GF-D8 (cell line): ENCODE results near the gene MACROD2.
"Not testable (repeated sequence)": the region's sequence is repeated elsewhere in the genome, so short reads cannot be mapped to it uniquely, and the experiment has no call there.

Source experiments
- DNase-seq: peaks from one replicate; lab custom pipeline; 2025; lab: John Stamatoyannopoulos, UW

MACROD2 gene

GRCh38 chr20:14915356-14915755 lies 920.0 kb downstream of the MACROD2 start:
- DNase-seq, result no peak

DNA sequence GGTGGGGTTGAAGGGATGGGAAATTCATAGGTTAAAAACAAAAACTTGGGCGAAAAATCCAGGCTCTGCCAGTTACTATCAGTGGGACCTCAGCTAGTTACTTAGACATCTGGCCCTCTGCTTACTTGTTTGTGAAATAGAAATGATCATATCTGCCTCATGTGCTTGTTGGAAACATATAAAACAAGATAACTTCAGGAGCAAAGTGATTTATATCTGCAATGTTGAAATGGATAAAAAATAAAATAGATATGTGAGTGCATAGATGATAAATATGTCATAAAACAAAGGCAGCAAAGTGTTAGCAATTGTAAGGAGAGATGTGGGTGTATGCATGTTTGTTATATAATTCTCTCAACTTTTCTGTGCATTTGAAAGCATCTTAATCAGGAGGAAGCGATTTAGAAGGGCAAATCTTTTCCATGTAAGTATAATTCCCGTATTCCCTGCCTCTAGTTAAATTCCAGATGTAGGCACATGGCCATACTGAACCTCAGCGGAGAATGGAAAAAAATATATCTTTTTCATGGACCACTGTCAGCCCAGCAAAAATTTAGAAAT lies 921.1 kb downstream of the MACROD2 start:
- DNase-seq, result no peak

- DNase-seq, result no peak
Measured at GRCh38 chr20:14918281-14918680, 923.0 kb downstream of the MACROD2 start.

DNA sequence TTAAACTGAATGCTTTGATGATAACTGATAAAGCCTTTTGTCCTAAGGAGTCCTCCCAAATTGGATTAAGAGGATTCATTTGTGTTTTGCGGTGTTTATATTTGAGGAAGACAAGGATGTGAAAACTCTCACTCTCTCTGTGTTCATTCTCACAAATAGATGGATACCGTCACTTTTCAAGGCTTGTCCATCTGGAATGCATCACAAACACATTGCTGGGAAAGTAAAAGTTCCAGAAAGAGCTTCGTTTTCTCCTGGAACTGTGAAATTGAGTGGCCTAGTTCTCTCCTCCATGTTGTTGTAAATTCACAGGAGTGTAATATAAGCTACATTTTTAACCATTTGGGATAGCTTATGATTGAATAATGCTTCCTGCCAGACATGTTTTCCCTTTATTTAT lies 923.7 kb downstream of the MACROD2 start:
- DNase-seq, result no peak

- no peak for DNase-seq
Measured at GRCh38 chr20:14919501-14920081, 924.3 kb downstream of the MACROD2 start.

DNA sequence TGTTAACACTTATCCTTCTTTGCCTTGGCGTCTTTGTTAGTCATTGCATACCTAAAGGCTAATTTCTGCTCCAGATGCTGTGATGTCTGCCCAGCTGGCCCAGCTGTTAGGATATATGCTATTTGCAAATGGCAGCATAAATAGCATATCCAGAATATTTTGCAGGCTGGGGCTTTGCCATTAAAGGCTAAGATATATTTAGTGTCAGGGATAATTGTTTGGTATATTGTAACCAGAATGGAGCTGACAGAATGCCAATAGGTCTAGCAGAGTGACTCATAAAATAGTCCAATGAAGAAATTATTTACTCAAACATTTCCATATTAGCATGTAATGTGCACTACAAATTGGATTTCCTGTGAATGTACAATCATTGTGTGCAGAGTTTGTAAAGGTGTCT lies 926.2 kb downstream of the MACROD2 start:
- DNase-seq, result no peak

- DNase-seq, result no peak
Measured at GRCh38 chr20:14922503-14923267, 927.4 kb downstream of the MACROD2 start.

DNA sequence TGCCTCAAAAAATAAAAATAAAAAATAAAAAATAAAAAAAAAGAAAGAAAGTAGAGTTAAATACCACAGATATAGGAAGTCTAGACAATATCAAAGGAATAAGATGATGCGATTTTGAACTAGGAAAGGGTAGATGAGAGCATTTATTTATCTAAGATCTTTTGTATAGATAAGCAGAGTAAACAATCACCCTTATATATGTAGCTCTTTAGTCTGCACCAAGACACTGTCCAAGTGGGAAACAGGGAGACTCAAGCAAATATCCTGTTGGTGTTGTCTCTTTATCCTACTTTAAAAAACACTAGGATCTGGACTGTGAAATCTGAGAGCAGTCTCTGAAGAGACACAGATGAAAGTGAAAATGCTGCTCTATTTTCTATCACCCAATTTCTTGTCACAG lies 929.1 kb downstream of the MACROD2 start:
- no peak for DNase-seq

DNA sequence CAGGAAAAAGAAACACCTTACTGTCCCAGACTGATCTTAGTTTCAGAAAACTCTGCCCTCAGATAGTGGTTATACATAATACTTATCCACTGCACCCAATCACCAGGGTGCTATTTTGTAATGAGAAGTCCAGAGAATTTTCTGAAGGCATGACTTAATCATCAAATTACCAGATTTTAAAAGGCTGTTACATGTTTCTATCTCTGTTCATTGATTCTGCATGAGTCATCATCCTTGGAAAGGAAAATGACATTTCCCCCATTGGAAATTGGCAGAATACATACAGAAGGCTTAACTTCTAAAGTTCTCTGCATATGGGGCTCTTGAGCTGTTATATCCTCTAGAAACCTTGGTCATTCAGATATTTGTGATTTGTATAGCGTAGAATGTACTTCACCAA lies 930.0 kb downstream of the MACROD2 start:
- DNase-seq, result no peak

GRCh38 chr20:14926436-14926835 lies 931.1 kb downstream of the MACROD2 start:
- not testable (repeated sequence) for DNase-seq

GRCh38 chr20:14928083-14928482 lies 932.8 kb downstream of the MACROD2 start:
- no peak for DNase-seq

GRCh38 chr20:14929388-14929787 lies 934.1 kb downstream of the MACROD2 start:
- DNase-seq, result no peak

DNA sequence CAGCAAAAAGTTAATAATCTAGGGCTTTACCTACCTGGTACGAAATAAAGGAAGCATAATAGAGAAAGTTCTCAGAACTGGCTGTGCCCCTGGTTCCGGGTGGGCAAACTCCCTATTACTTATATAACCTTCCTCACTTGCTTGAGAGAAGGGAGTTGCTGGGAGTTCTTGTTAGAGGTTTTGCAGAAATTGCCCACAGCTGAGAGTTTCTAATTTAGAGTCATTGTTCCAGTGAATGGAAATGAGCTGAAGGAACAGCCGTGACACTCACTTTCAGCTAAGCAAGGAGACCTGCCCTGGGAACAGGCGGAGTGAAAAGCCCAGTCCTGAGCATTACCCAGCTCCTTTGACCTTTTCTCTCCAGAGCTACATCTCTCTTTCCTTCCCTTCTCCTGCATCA lies 936.7 kb downstream of the MACROD2 start:
- no peak for DNase-seq

DNA sequence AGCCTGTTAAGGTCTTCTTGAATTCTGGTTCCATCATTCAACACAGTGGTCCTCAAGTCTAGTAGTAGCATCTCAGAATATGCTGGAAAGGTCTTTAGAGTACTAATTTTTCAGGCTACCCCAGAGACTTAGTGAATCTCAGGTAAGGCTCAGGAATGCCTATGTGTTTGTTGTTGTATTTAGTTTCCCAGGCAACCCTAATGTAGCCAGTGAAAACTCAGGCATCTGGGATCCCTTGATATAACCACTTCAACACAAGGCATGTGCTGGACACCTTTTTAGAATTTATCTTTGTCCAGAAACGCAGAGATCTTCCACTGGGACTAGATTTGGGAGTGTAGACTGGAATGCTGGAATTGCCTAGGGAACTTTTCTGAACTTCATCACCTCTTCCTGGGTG lies 940.0 kb downstream of the MACROD2 start:
- no peak for DNase-seq

DNA sequence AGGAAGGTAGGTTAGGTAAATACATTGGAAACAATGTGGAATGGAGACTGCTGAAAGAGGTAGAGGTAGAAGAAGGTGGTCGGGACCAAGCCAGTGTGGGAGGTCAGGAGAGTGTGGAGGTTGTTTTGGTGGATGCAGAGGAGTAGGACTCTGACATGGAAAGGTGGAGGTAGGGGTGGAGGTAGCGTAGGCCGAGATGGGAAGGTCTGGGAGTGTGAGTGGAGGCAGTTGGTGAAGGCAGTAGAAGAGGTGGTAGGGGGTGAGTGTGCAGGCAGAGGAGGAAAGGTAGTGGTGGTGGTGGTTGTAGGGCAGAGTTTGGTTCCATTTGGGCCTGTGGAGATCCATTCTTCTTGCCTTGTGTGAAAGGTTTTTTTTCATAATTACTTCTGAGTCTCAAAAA lies 941.7 kb downstream of the MACROD2 start:
- DNase-seq, result no peak

- DNase-seq, result no peak
Measured at GRCh38 chr20:14937846-14938245, 942.5 kb downstream of the MACROD2 start.

DNA sequence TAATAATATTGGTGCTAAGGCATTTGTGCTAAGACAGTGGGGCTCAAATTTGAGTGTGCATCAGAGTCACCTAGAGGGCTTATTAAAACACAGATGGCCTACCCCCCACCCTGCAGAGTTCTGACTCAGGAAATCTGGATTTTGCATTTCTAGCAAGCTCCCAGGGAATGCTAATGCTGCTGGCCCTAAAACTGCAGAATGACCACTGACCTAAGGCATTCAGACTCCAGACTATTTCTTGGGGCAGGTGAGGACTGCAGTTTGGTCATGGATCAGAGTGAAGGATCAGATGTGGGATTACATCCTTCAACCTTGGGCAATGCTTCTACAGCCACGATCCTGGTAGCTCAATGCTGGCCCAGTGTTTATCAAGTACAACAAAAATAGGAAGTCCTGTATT lies 952.2 kb downstream of the MACROD2 start:
- DNase-seq, result no peak

DNA sequence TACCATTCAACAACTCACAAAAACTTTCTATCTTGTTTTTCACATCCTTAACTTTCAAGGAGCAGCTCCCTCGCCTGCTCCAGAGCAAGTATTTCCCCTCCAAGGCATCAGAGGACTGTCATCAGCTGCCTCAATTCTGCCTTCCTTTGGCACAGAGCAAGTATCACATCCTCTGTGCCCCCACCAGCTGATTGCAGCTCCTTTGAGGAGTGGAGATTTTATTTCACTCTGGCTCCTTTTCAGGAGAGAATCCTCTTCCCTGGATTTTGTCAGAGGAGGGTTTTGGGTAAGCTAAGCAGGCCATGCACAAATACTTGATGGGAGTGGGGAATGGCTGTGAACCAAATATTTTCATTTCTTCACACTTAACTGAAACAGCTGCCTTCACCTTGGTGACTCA lies 952.6 kb downstream of the MACROD2 start:
- DNase-seq, result no peak

DNA sequence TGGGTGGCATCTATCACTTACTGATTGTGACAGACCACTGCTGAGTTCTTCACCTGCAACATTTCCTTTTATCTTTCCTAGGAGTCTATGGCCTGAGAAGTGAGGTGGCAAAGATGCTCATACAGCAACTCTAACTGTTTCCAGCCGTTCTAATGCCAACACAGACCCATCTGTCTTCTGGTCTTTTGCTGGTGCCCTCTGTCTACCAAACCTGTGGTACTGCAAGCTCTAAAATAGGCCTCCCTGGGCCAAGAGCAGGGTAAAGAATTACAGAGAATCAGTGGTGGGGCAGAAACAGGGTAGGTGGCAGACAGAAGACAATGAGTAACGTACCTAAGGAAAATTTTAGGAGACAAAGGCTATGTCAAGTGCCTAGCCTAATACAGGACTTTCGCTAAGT lies 953.1 kb downstream of the MACROD2 start:
- DNase-seq, result no peak

- no peak for DNase-seq
Measured at GRCh38 chr20:14950633-14951032, 955.3 kb downstream of the MACROD2 start.

GRCh38 chr20:14951105-14951504 lies 955.8 kb downstream of the MACROD2 start:
- no peak for DNase-seq

- DNase-seq, result no peak
Measured at GRCh38 chr20:14951707-14952418, 956.5 kb downstream of the MACROD2 start.

DNA sequence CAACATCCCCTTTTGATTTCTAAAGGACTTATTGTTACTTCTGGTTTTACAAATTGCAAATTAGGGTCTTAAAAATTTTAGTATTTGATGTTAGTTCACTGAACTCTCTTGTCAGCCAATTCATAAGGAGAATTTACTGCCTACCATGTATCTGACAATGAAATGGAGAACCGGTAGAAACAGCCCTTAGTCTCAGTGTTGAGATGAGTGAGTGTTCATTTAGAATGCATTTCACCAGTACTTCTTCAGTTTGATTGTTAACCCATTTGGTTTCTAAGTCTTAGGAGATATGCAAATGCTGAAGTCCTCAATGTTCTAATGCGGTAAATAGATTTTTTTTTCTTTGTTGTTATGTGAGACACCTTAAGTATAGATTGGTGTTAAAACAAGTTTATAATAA lies 958.4 kb downstream of the MACROD2 start:
- DNase-seq, result no peak
